Lower lobe of right lung (tissue), 2 donors: ENCODE results near the gene TUBA1A. TPM values are rescaled to one million over a fixed set of nuclear protein-coding genes. Genes with fewer than 3 reads are reported as not detected.

ENCODE experiments used
- ATAC-seq, 2 donors: fragments of 200-7000 bp; cut with Tn5 transposase; one replicate each; pipeline ENCODE4 v1.9.1; 2020 to 2022; ENCODE audit warnings: mild to moderate bottlenecking in 2 of 2, moderate library complexity in 2 of 2
- DNase-seq: peaks from one replicate; pipeline ENCODE4 v3.0.0-alpha.2; 2020
- H3K27ac ChIP-seq: fragments of 200-600 bp; one replicate; pipeline ENCODE4 v1.8.0; 2022
- H3K27me3 ChIP-seq: fragments of 200-600 bp; one replicate; pipeline ENCODE4 v1.8.0; 2022; ENCODE audit warnings: low read depth
- H3K36me3 ChIP-seq: fragments of 200-600 bp; one replicate; pipeline ENCODE4 v1.8.0; 2022; ENCODE audit warnings: mild to moderate bottlenecking
- H3K4me1 ChIP-seq: fragments of 200-600 bp; one replicate; pipeline ENCODE4 v1.8.0; 2022
- H3K4me3 ChIP-seq: fragments of 200-600 bp; one replicate; pipeline ENCODE4 v1.8.0; 2022; ENCODE audit warnings: mild to moderate bottlenecking
- H3K9me3 ChIP-seq: fragments of 200-600 bp; one replicate; pipeline ENCODE4 v1.8.0; 2022
- CTCF ChIP-seq: fragments of 200-600 bp; IDR thresholded peaks from one replicate; pipeline ENCODE4 v1.8.0; 2022; ENCODE audit warnings: antibody characterized with exemption, mild to moderate bottlenecking
- intact Hi-C: fragments of 100-400 bp; cut with DNase I; formaldehyde crosslinking; loops from one replicate; pipeline ENCODE4 v1.11.0; 2022
- total RNA-seq: library from RNA; stranded (reverse); fragmentation: NEBNext Ultra II Directional; extraction: Animal tissue kit (Norgen Biotek cat#: 25700); gene quantifications from one replicate; pipeline ENCODE4 v1.2.1, GENCODE V29; 2021
- donor health status: DM: no; HTN: yes; CAD: no; lungs with severe emphysema.

The TUBA1A gene
- total RNA-seq, 1 donor from 2014 or later: 120 TPM

- peak; percentile 88 for DNase-seq
- no peaks in the 10 kb centered on the region for H3K27me3 ChIP-seq
- no peaks in the 10 kb centered on the region for H3K36me3 ChIP-seq
- H3K4me1 ChIP-seq: peaks cover 35% of the 10 kb centered on the region
- TF ChIP-seq CTCF: peak; percentile 15
- peak; percentile 94 to 95 for ATAC-seq
- intact Hi-C loops: no loop called here
- H3K4me3 ChIP-seq: no peak overlapping the region
- H3K9me3 ChIP-seq: no peaks in the 10 kb centered on the region
- H3K27ac ChIP-seq: peak overlapping the region; percentile 59
These were observed 36.8 kb upstream of the TUBA1A start for GRCh38 chr12:49225576-49226166.

GRCh38 chr12:49223590-49224369 is 34.9 kb upstream of the TUBA1A start:
- Histone ChIP-seq H3K27me3 (no peaks in the 10 kb centered on the region), H3K36me3 (no peaks in the 10 kb centered on the region), H3K27ac (peak overlapping the region; percentile 74), H3K4me1 (peaks cover 35% of the 10 kb centered on the region), H3K9me3 (no peaks in the 10 kb centered on the region), H3K4me3 (no peak overlapping the region)
- no peak for TF ChIP-seq CTCF
- intact Hi-C loops: no loop called here
- no peak for DNase-seq
- no peak for ATAC-seq

- TF ChIP-seq CTCF: no peak
- H3K4me1 ChIP-seq: peaks cover 35% of the 10 kb centered on the region
- intact Hi-C loops: no loop called here
- H3K36me3 ChIP-seq: no peaks in the 10 kb centered on the region
- no peak for ATAC-seq
- no peaks in the 10 kb centered on the region for H3K9me3 ChIP-seq
- no peaks in the 10 kb centered on the region for H3K27me3 ChIP-seq
- no peak for DNase-seq
- H3K4me3 ChIP-seq: no peak overlapping the region
- H3K27ac ChIP-seq: peak overlapping the region; percentile 74
These were observed 34.2 kb upstream of the TUBA1A start for GRCh38 chr12:49223122-49223521.

- Histone ChIP-seq H3K9me3 (no peaks in the 10 kb centered on the region), H3K4me1 (peaks cover 33% of the 10 kb centered on the region), H3K27me3 (no peaks in the 10 kb centered on the region), H3K36me3 (no peaks in the 10 kb centered on the region), H3K4me3 (no peak overlapping the region), H3K27ac (no peak overlapping the region)
- no peak for TF ChIP-seq CTCF
- ATAC-seq: no peak
- intact Hi-C loops: no loop called here
- DNase-seq: no peak
These were observed 32.1 kb upstream of the TUBA1A start for GRCh38 chr12:49220972-49221371.

- no peaks in the 10 kb centered on the region for H3K36me3 ChIP-seq
- TF ChIP-seq CTCF: no peak
- DNase-seq: no peak
- intact Hi-C loops: no loop called here
- peaks cover 33% of the 10 kb centered on the region for H3K4me1 ChIP-seq
- H3K4me3 ChIP-seq: no peak overlapping the region
- ATAC-seq: no peak
- H3K27me3 ChIP-seq: no peaks in the 10 kb centered on the region
- no peak overlapping the region for H3K27ac ChIP-seq
- H3K9me3 ChIP-seq: no peaks in the 10 kb centered on the region
These were observed 30.6 kb upstream of the TUBA1A start for GRCh38 chr12:49219417-49220026.
